ENCODE data around the gene TMLHE. TPM values are rescaled to one million over a fixed set of nuclear protein-coding genes. Genes with fewer than 3 reads are reported as not detected.
"Not testable (repeated sequence)": the region's sequence is repeated elsewhere in the genome, so short reads cannot be mapped to it uniquely, and the experiment has no call there.

TMLHE gene
- total RNA-seq: 1 to 10 TPM; 8.5 to 8.9 TPM

GRCh38 chrX:155612312-155613224, at the start of gene TMLHE, which contains the start of gene SPRY3:
TSS of gene TMLHE (minus strand) at chrX:155612952. CDS start at chrX:155545276, 67,676 bp downstream.
TSS of gene SPRY3 (plus strand) at chrX:155612586.
- POLR2A ChIA-PET: no interaction called here
- CTCF ChIA-PET: no interaction called here

GRCh38 chrX:155662282-155662681, 49.5 kb upstream of the TMLHE start:
- CTCF ChIA-PET: interaction anchor here (0.6 kb wide), 1 partner anchor 21 kb away, joined by 3 read pairs; no protein-coding TSS in a partner anchor
- POLR2A ChIA-PET: no interaction called here

- ChIA-PET CTCF (no interaction called here), POLR2A (no interaction called here)
Observed at GRCh38 chrX:155645180-155645579, 32.4 kb upstream of the TMLHE start.

DNA sequence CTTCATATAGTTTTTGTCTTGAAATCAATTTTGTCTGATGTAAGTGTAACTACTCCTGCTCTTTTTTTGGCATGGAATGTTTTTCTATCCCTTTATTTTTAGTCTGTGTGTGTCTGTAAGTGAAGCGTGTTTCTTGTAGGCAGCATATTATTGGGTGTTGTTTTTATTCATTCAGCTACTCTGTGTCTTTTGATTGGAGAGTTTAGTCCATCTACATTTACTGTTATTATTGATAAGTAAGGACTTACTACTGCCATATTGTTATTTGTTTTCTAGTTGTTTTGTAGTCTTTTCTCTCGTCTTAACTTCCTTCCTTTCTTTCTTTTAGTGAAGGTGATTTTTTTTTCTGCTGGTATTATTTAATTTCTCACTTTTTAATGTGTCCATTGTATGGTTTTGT, 30.5 kb upstream of the TMLHE start:
- CTCF ChIA-PET: no interaction called here
- POLR2A ChIA-PET: no interaction called here

DNA sequence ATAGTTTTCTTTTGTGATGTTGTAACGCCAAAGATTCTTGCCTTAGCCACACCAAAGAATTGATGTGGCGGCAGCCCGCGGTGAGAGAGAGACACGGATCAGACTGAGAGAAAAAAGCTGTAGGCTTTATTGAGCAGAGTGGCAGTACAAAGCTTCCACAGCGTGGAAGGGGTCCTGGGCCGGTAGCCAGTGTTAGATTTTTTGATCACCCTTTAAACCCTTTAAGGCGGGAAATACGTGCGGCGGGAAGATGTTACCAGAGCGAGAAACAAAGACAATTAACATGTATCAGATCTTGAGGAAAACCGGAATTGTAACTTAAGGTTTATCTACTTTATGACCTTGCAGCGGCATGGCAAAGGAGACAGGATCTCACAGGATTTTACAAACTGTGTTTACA, 28.6 kb upstream of the TMLHE start:
- CTCF ChIA-PET: interaction anchor here (0.6 kb wide), 1 partner anchor 21 kb away, joined by 3 read pairs; no protein-coding TSS in a partner anchor

GRCh38 chrX:155637714-155638113, 25.0 kb upstream of the TMLHE start:
- ChIA-PET CTCF (no interaction called here), POLR2A (no interaction called here)

More for the DNA sequence above, 28.6 kb upstream of the TMLHE start:
- POLR2A ChIA-PET: not testable (repeated sequence)

- POLR2A ChIA-PET, CTCF ChIA-PET: not testable (repeated sequence)
Observed at GRCh38 chrX:155635019-155635418, 22.3 kb upstream of the TMLHE start.

DNA sequence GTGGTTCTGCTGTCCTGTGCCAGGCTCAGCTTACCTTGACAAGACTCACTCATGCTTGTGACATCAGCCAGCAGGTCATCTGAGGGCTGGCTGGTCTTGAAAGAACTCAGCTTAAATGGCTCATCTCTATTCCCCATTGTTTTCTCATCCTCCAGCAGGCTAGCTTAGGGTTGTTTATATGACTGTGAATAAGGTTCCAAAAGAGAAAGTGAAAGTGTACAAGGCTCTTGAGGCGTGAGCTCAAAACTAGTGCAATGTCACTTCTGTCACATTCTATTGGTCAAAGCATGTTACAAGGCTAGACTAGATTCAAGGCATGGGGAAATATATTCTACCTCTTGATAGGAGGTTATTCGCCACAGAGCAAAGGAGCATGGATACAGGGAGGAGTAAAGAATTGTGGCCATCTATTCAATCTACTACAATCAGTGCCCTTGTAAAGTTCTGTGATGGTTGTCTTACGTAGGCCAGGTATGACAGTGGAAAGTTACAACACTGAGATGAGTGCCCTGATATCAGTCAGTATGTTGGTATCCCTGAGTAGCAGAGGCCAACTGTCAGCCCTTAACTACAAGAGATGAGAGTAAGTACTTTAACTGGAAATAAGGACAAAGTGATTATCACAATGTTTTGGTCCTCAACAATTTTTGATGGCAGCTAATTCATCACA, 19.8 kb upstream of the TMLHE start:
- POLR2A ChIA-PET: no interaction called here

DNA sequence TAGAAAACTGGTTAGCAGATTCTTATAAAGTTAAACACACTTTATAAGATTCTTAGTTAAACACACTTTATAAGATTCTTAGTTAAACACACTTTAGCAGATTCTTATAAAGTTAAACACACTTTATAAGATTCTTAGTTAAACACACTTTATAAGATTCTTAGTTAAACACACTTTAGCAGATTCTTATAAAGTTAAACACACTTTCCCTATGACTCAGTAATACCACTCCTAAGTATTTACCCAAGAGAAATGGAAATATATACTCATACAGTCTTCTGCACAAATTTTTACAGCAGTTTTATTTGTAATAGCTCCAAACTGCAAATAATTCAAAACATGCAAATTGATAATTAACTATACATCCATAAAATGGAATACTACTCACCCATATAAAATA, 7.4 kb upstream of the TMLHE start:
- POLR2A ChIA-PET, CTCF ChIA-PET: not testable (repeated sequence)

More for the DNA sequence above, 19.8 kb upstream of the TMLHE start:
- CTCF ChIA-PET: no interaction called here

- ChIA-PET CTCF (no interaction called here), POLR2A (no interaction called here)
Observed at GRCh38 chrX:155615938-155616337, 3.2 kb upstream of the TMLHE start.

- POLR2A ChIA-PET: no interaction called here
- CTCF ChIA-PET: no interaction called here
Observed at GRCh38 chrX:155613927-155614559, 1.3 kb upstream of the TMLHE start.

GRCh38 chrX:155611302-155611701, 1.4 kb downstream of the TMLHE start:
- ChIA-PET POLR2A (no interaction called here), CTCF (no interaction called here)

- ChIA-PET CTCF (no interaction called here), POLR2A (no interaction called here)
Observed at GRCh38 chrX:155592981-155593380, 19.8 kb downstream of the TMLHE start.

DNA sequence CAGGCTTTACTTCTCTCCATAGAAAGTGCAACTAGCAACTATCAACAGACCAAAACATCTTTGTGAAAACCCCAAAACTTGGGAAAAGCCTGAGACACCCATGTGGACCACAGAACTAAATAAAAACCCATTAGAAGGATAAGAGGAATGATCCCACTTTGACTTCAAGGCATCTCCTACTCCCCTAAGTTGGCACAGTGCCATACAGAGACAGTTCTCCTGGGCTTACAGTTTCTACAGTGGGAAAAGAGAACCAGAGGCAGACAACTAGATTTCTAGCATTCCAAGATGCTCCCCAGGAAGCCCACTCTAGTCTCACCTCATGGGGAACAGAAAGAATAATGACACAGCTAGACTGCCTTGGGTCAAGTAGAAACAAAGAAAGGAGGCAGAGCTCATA, 20.4 kb downstream of the TMLHE start:
- POLR2A ChIA-PET: no interaction called here
- CTCF ChIA-PET: no interaction called here

DNA sequence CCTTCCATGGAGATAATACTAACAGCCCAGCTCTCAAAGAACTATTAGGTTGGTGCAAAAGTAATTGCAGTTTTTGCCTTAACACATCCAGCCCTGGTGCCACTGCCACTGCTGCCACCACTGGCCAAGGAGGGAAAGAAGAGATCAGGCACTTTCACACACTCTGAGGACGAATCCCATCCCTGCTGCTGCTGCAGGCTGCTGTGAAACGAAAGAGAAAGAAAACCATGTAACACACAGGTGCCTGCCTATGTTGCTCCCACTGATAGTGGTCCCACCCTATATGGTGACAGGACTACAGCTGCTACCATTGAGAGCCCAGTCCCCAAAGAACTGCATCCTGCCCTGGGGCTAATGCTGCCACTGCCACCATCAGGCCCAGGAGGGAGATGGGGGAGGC, 35.1 kb downstream of the TMLHE start:
- CTCF ChIA-PET: no interaction called here
- POLR2A ChIA-PET: no interaction called here

- ChIA-PET POLR2A (no interaction called here), CTCF (no interaction called here)
Observed at GRCh38 chrX:155563099-155563498, 49.7 kb downstream of the TMLHE start.

- POLR2A ChIA-PET: no interaction called here
Observed at GRCh38 chrX:155544881-155545280, 67.9 kb downstream of the TMLHE start.

DNA sequence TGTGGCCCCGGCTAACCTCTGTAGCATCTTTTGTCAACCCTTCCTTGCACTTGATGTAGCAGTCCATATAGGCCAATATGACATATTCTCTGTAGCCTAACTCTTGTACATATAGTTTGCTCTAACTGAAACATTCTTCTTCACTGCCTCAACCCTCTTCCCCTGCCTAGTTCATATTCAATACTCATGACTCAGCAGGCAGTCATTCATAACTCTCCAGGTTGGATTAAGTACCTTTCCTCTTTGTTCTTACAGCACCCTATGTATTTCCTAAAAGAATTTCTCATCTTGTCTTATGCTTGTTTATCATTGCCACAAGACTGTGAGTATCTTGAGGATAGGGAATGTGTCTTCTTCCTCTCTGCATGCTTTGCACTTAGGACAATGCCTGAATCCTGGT, 76.9 kb downstream of the TMLHE start:
- CTCF ChIA-PET: no interaction called here
- POLR2A ChIA-PET: no interaction called here

More at GRCh38 chrX:155544881-155545280, 67.9 kb downstream of the TMLHE start:
- CTCF ChIA-PET: no interaction called here

GRCh38 chrX:155534800-155535199, 78.0 kb downstream of the TMLHE start:
- CTCF ChIA-PET: no interaction called here
- POLR2A ChIA-PET: no interaction called here

DNA sequence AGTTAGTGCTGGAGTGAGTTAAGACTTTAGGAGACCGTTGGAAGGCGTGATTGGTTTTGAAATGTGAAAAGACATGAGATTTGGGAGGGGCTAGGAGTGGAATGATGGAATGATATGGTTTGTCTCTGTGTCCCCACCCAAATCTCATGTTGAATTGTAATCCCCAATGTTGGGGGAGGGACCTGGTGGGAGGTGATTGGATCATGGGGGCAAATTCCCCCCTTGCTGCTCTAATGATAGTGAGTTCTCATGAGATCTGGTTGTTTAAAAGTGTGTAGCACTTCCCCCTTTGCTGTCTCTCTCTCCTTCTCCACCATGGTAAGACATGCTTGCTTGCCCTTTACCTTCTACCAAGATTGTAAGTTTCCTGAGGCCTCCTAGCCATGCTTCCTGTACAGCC, 85.7 kb downstream of the TMLHE start:
- CTCF ChIA-PET, POLR2A ChIA-PET: not testable (repeated sequence)

DNA sequence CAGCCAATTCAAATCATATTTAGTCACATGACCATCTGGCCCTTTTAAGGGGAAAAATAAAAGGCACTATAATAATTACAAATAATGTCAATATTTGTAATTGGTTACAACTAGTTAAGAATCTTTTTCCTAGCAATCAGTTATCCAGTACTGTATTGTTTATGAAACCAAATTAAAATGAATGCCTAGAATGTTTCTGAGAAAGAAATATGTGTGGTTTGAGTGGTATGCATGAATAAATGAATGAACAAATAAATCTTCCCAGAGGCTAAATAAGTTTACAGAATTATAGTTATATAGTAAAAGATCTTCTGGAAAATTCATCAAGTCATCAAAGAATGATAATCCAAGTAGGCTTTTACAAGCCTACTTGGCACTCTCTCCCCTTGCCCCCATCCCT, 98.5 kb downstream of the TMLHE start:
- CTCF ChIA-PET: no interaction called here
- POLR2A ChIA-PET: no interaction called here
